Fibroblast of lung (primary cell): ENCODE data around the gene PAFAH1B2.

Source experiments
- CTCF ChIP-seq, 2 donors: IDR thresholded peaks in 1 of 2; conservative IDR thresholded peaks in 1 of 2; 1 replicate in 1 of 2; 2 replicates in 1 of 2; pipeline ENCODE4 v1.5.1; 2011 to 2012; ENCODE audit warnings: low read length in 2 of 2, control low read depth in 1 of 2, inconsistent platforms in 1 of 2, low read depth in 1 of 2, mild to moderate bottlenecking in 1 of 2
- EZH2 ChIP-seq: IDR thresholded peaks from 2 replicates; pipeline ENCODE4 v1.5.1; 2012; ENCODE audit warnings: low read length, control low read depth, mild to moderate bottlenecking; ENCODE audit errors: missing control alignments

- TF ChIP-seq CTCF (conservative IDR thresholded peaks at IDR 0.05 in 1 of 2, IDR thresholded peaks at IDR 0.05 in 1 of 2; ENCODE audit: low read depth in 1 of 2, low read length in 2 of 2), result no peak
- TF ChIP-seq EZH2, result no peak
Observed at GRCh38 chr11:117159892-117160291, 15.8 kb downstream of the PAFAH1B2 start.
